Measurements from ENCODE around the gene ATM. TPM values are rescaled to one million over a fixed set of nuclear protein-coding genes. Genes with fewer than 3 reads are reported as not detected.

Gene ATM
- total RNA-seq, 1 experiment from 2014 or later = 70.6 TPM

- peak overlapping the region; percentile 46 for H3K27ac Mint-ChIP-seq (ENCODE audit: low read depth, unreplicated experiment)
- H3K9me3 Mint-ChIP-seq (ENCODE audit: unreplicated experiment) = peaks cover 6% of the 10 kb centered on the region
- peaks cover 14% of the 10 kb centered on the region for H3K4me1 Mint-ChIP-seq (ENCODE audit: insufficient read depth, unreplicated experiment)
- TF ChIP-seq, protein P1, sequence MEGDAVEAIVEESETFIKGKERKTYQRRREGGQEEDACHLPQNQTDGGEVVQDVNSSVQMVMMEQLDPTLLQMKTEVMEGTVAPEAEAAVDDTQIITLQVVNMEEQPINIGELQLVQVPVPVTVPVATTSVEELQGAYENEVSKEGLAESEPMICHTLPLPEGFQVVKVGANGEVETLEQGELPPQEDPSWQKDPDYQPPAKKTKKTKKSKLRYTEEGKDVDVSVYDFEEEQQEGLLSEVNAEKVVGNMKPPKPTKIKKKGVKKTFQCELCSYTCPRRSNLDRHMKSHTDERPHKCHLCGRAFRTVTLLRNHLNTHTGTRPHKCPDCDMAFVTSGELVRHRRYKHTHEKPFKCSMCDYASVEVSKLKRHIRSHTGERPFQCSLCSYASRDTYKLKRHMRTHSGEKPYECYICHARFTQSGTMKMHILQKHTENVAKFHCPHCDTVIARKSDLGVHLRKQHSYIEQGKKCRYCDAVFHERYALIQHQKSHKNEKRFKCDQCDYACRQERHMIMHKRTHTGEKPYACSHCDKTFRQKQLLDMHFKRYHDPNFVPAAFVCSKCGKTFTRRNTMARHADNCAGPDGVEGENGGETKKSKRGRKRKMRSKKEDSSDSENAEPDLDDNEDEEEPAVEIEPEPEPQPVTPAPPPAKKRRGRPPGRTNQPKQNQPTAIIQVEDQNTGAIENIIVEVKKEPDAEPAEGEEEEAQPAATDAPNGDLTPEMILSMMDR (IDR thresholded peaks at IDR 0.05; ENCODE audit: unreplicated experiment) = no peak
- DNase-seq (ENCODE audit: unreplicated experiment) = no peak
- H3K4me3 Mint-ChIP-seq (ENCODE audit: unreplicated experiment) = no peak overlapping the region
- POLR2A ChIA-PET = interaction anchor here (0.7 to 1.1 kb wide), 2 partner anchors 19 to 32 kb away, joined by 3 read pairs; partner anchors contain the start of genes ATM and NPAT
- CTCF ChIA-PET = interaction anchor here (0.8 kb wide), 1 partner anchor 10 kb away, joined by 3 read pairs; no protein-coding TSS in a partner anchor
- BruUV-seq (replicated peaks) = no TSS peak
- no peaks in the 10 kb centered on the region for H3K27me3 Mint-ChIP-seq (ENCODE audit: insufficient read depth, unreplicated experiment)
- peaks cover 40% of the 10 kb centered on the region for H3K36me3 Mint-ChIP-seq (ENCODE audit: insufficient read depth, unreplicated experiment)
- intact Hi-C loops (cut with micrococcal nuclease) = no loop called here
Observed at GRCh38 chr11:108204376-108204775, 18.5 kb upstream of the ATM start.

GRCh38 chr11:108204929-108205499, 17.9 kb upstream of the ATM start:
- peaks cover 35% of the 10 kb centered on the region for H3K36me3 Mint-ChIP-seq (ENCODE audit: insufficient read depth, unreplicated experiment)
- H3K4me1 Mint-ChIP-seq (ENCODE audit: insufficient read depth, unreplicated experiment) = peaks cover 8% of the 10 kb centered on the region
- POLR2A ChIA-PET = interaction anchor here (0.7 to 1.8 kb wide), 2 partner anchors 16 to 18 kb away, joined by 3 to 8 read pairs; partner anchors contain the start of genes ATM and NPAT
- H3K9me3 Mint-ChIP-seq (ENCODE audit: unreplicated experiment) = peaks cover 6% of the 10 kb centered on the region
- no peak overlapping the region for H3K27ac Mint-ChIP-seq (ENCODE audit: low read depth, unreplicated experiment)
- no peak overlapping the region for H3K4me3 Mint-ChIP-seq (ENCODE audit: unreplicated experiment)
- CTCF ChIA-PET = interaction anchor here (0.8 kb wide), 1 partner anchor 11 kb away, joined by 3 read pairs; no protein-coding TSS in a partner anchor
- no TSS peak for BruUV-seq (replicated peaks)
- no peaks in the 10 kb centered on the region for H3K27me3 Mint-ChIP-seq (ENCODE audit: insufficient read depth, unreplicated experiment)
- intact Hi-C loops (cut with micrococcal nuclease) = no loop called here
- TF ChIP-seq, protein P1 (IDR thresholded peaks at IDR 0.05; ENCODE audit: unreplicated experiment) = no peak
- no peak for DNase-seq (ENCODE audit: unreplicated experiment)

DNA sequence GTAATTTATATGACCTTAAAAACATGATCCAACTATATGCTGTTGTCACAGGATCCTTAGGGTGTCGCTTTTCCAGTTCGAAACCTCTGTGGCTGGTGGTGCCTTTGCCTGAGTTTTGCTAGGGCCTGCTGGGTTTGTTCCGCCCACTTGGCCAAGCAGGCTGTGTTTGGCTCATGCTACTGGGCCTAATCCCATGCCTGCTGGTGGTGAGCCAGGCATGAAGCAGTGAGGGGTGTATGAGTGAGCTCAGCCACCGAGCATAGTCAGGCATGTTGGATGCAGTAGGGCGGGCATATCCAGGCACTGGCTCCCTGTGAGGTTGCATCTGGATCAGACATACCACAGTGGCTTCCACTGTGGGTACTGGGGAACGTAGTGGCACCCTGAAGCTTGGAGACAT, 16.7 kb upstream of the ATM start:
- H3K4me1 Mint-ChIP-seq (ENCODE audit: insufficient read depth, unreplicated experiment) = no peaks in the 10 kb centered on the region
- peaks cover 6% of the 10 kb centered on the region for H3K9me3 Mint-ChIP-seq (ENCODE audit: unreplicated experiment)
- intact Hi-C loops (cut with micrococcal nuclease) = no loop called here
- H3K36me3 Mint-ChIP-seq (ENCODE audit: insufficient read depth, unreplicated experiment) = peaks cover 42% of the 10 kb centered on the region
- H3K27me3 Mint-ChIP-seq (ENCODE audit: insufficient read depth, unreplicated experiment) = no peaks in the 10 kb centered on the region
- no peak overlapping the region for H3K4me3 Mint-ChIP-seq (ENCODE audit: unreplicated experiment)
- ChIA-PET CTCF (interaction anchor here (0.6 to 1.2 kb wide), 6 partner anchors 17 to 823 kb away, joined by 3 to 5 read pairs (median 4); partner anchors contain the start of genes ATM and NPAT), POLR2A (interaction anchor here (0.6 to 1.8 kb wide), 4 partner anchors 9 to 927 kb away, joined by 3 to 8 read pairs (median 5); no protein-coding TSS in a partner anchor)
- TF ChIP-seq, protein P1 (IDR thresholded peaks at IDR 0.05; ENCODE audit: unreplicated experiment) = no peak
- no TSS peak for BruUV-seq (replicated peaks)
- no peak for DNase-seq (ENCODE audit: unreplicated experiment)
- H3K27ac Mint-ChIP-seq (ENCODE audit: low read depth, unreplicated experiment) = no peak overlapping the region

DNA sequence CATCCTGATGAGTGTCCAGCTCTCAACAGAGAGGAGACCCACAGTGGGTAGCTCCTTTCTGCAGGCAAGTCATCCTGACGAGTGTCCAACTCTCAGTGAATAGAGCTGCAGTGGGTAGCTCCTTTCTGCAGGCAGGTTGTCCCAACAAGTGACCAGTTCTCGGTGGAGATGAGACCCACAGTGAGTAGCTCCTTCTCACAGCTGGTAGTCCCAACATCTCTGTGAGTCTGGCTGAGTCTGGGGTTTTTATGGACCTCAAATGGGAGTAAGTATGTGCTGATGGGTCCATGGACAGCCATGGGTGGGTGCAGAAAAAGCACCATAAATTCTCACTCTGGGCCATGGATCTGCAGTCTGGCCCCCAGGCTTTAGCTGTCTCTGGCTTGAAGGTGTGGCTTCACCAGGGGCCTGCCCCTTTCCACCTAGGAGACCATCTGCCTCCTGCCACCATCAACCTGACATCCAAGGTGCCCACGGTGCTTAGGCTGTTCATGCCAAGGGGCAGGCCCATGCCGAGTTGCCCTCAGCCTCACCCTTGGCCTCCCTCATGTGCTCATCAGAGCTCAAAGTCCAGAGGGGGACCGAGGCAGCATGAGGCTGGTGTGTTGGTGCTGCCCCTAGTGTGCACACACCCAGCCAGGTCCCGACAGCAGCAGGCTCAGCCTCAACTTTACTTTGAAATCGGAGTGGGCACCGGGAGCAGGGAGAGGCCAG, 15.7 kb upstream of the ATM start:
- no peak for DNase-seq (ENCODE audit: unreplicated experiment)
- no peaks in the 10 kb centered on the region for H3K4me1 Mint-ChIP-seq (ENCODE audit: insufficient read depth, unreplicated experiment)
- peaks cover 6% of the 10 kb centered on the region for H3K9me3 Mint-ChIP-seq (ENCODE audit: unreplicated experiment)
- no peak overlapping the region for H3K4me3 Mint-ChIP-seq (ENCODE audit: unreplicated experiment)
- intact Hi-C loops (cut with micrococcal nuclease) = no loop called here
- no peak overlapping the region for H3K27ac Mint-ChIP-seq (ENCODE audit: low read depth, unreplicated experiment)
- H3K27me3 Mint-ChIP-seq (ENCODE audit: insufficient read depth, unreplicated experiment) = no peaks in the 10 kb centered on the region
- TF ChIP-seq, protein P1 (IDR thresholded peaks at IDR 0.05; ENCODE audit: unreplicated experiment) = no peak
- ChIA-PET CTCF (interaction anchor here (0.7 to 1.2 kb wide), 4 partner anchors 16 to 822 kb away, joined by 4 to 5 read pairs (median 4); partner anchors contain the start of genes ATM and NPAT), POLR2A (interaction anchor here (0.9 to 1.8 kb wide), 3 partner anchors 10 to 14 kb away, joined by 3 to 8 read pairs (median 6); no protein-coding TSS in a partner anchor)
- peaks cover 51% of the 10 kb centered on the region for H3K36me3 Mint-ChIP-seq (ENCODE audit: insufficient read depth, unreplicated experiment)
- BruUV-seq (replicated peaks) = no TSS peak

Data from MCF 10A (cell line).